OCI-LY7 (cell line): ENCODE data around the gene TMEM94. TPM values are rescaled to one million over a fixed set of nuclear protein-coding genes. Genes with fewer than 3 reads are reported as not detected.
A peak's percentile ranks its signal among the peaks of the same experiment; 100 is the strongest.

ENCODE experiments used
- BruUV-seq: library from RNA; stranded (reverse); fragments of 400-500 nt; replicated peaks from 2 replicates; lab custom pipeline; 2021; lab: Mats Ljungman, UMichigan
- CTCF ChIA-PET: fragments of 300-600 bp; sonication (Branson Sonifier 250); formaldehyde crosslinking; loops from one replicate; lab custom pipeline; 2022; ENCODE audit warnings: antibody characterized with exemption; ENCODE audit not compliant: unreplicated experiment; lab: Charles Lee
- POLR2A ChIA-PET: fragments of 300-600 bp; sonication (Branson Sonifier 250); formaldehyde crosslinking; loops from one replicate; lab custom pipeline; 2022; ENCODE audit warnings: antibody characterized with exemption; lab: Charles Lee
- DNase-seq: peaks from one replicate; pipeline ENCODE4 v3.0.0-alpha.2; 2015; ENCODE audit warnings: low spot score
- H2AFZ ChIP-seq: fragments of 200-600 bp; sonication (generic), shearing (Covaris generic); 2 replicates; pipeline ENCODE4 v1.6.1; 2014; ENCODE audit warnings: mild to moderate bottlenecking, antibody characterized with exemption, low read length, moderate library complexity
- H3K27ac ChIP-seq: fragments of 200-600 bp; sonication (generic); 2 replicates; pipeline ENCODE4 v1.5.1; 2014; ENCODE audit warnings: mixed run types, low read depth, mild to moderate bottlenecking, moderate library complexity, low read length, inconsistent platforms; ENCODE audit not compliant: poor library complexity, severe bottlenecking
- H3K36me3 ChIP-seq: fragments of 200-600 bp; sonication (generic); 2 replicates; pipeline ENCODE4 v1.6.1; 2014; ENCODE audit warnings: mild to moderate bottlenecking, antibody characterized with exemption, low read length, moderate library complexity, mixed read lengths; ENCODE audit not compliant: insufficient read depth
- H3K4me1 ChIP-seq: fragments of 200-600 bp; sonication (generic); 2 replicates; pipeline ENCODE4 v1.5.1; 2014; ENCODE audit warnings: mild to moderate bottlenecking, low read length; ENCODE audit not compliant: insufficient read depth, poor library complexity, severe bottlenecking
- H3K4me2 ChIP-seq: fragments of 200-600 bp; sonication (generic); 2 replicates; pipeline ENCODE4 v1.6.1; 2014; ENCODE audit warnings: mild to moderate bottlenecking, low read length
- H3K4me3 ChIP-seq: fragments of 200-600 bp; sonication (generic); 2 replicates; pipeline ENCODE4 v1.5.1; 2014; ENCODE audit warnings: mild to moderate bottlenecking, low read depth, low read length; ENCODE audit not compliant: poor library complexity, severe bottlenecking
- H3K79me2 ChIP-seq: fragments of 200-600 bp; sonication (generic); 2 replicates; pipeline ENCODE4 v1.6.1; 2016; ENCODE audit warnings: low read depth, mild to moderate bottlenecking, low read length, moderate library complexity, mixed read lengths; ENCODE audit not compliant: insufficient read depth
- H3K9me2 ChIP-seq: fragments of 200-600 bp; sonication (generic); 2 replicates; pipeline ENCODE4 v1.6.1; 2016; ENCODE audit warnings: mild to moderate bottlenecking, low read length, mixed read lengths; ENCODE audit not compliant: insufficient read depth
- H3K9me3 ChIP-seq: fragments of 200-600 bp; sonication (generic); 2 replicates; pipeline ENCODE4 v1.6.1; 2014; ENCODE audit warnings: mild to moderate bottlenecking, mixed run types, low read length, mixed read lengths
- H4K20me1 ChIP-seq: fragments of 200-600 bp; sonication (generic); 2 replicates; pipeline ENCODE4 v1.6.1; 2014; ENCODE audit warnings: mild to moderate bottlenecking, antibody characterized with exemption, low read length, moderate library complexity, mixed read lengths; ENCODE audit not compliant: insufficient read depth
- CTCF ChIP-seq: fragments of 200-600 bp; sonication (generic); conservative IDR thresholded peaks from 2 replicates; pipeline ENCODE4 v1.5.1; 2014; ENCODE audit warnings: mild to moderate bottlenecking, antibody characterized with exemption, low read length, moderate library complexity, mixed read lengths
- EZH2phosphoT487 ChIP-seq: fragments of 200-600 bp; sonication (generic); IDR thresholded peaks from 2 replicates; pipeline ENCODE4 v1.6.1; 2018; ENCODE audit warnings: low read depth, borderline replicate concordance, mild to moderate bottlenecking, mixed run types, antibody characterized with exemption, low read length, moderate library complexity, mixed read lengths
- intact Hi-C: fragments of 100-400 bp; cut with micrococcal nuclease; formaldehyde crosslinking; loops from one replicate; pipeline ENCODE4 v1.10.0; 2022; ENCODE audit not compliant: unreplicated experiment
- total RNA-seq, 2 experiments: library from RNA; depleted of rRNA in 1 of 2; stranded (reverse); fragments of >200 nt in 1 of 2; shearing (Covaris generic) in 1 of 2; gene quantifications; 2 replicates each; pipeline ENCODE4 v1.2.3, GENCODE V29; 2014 to 2022

TMEM94 gene
- total RNA-seq, 2 experiments from 2014 or later: 60.6 to 121 TPM

GRCh38 chr17:75517297-75517865, 60.9 kb downstream of the TMEM94 start:
- H2AFZ ChIP-seq: peak overlapping the region; percentile 71; the same call in 1 of the 2 replicates
- peak overlapping the region; percentile 82 for H3K4me2 ChIP-seq
- peak; percentile 67 for DNase-seq
- no peaks in the 10 kb centered on the region for H3K9me2 ChIP-seq
- H3K79me2 ChIP-seq: peaks cover 6% of the 10 kb centered on the region; the same call in 1 of the 2 replicates
- TF ChIP-seq EZH2phosphoT487 (no peak), CTCF (peak; percentile 51)
- BruUV-seq: no TSS peak
- peaks cover 32% of the 10 kb centered on the region for H3K36me3 ChIP-seq
- intact Hi-C loops: loop anchor here (5.0 kb wide), 2 partner anchors 50 to 230 kb away; partner anchors contain the start of gene SLC25A19
- peak overlapping the region; percentile 91 for H3K4me3 ChIP-seq
- CTCF ChIA-PET: interaction anchor here (0.6 to 1.1 kb wide), 3 partner anchors 52 to 694 kb away, joined by 3 to 4 read pairs (median 3); no protein-coding TSS in a partner anchor
- POLR2A ChIA-PET: interaction anchor here (0.7 to 1.7 kb wide), 5 partner anchors 12 to 255 kb away, joined by 3 to 4 read pairs (median 3); partner anchors contain the start of gene MIF4GD
- H3K9me3 ChIP-seq: no peaks in the 10 kb centered on the region
- H3K4me1 ChIP-seq: peaks cover 31% of the 10 kb centered on the region
- peak overlapping the region; percentile 14 for H3K27ac ChIP-seq
- peaks cover 8% of the 10 kb centered on the region; the same call in 1 of the 2 replicates for H4K20me1 ChIP-seq

GRCh38 chr17:75518201-75518600, 61.8 kb downstream of the TMEM94 start:
- BruUV-seq: no TSS peak
- intact Hi-C loops: loop anchor here (5.0 kb wide), 2 partner anchors 49 to 231 kb away; partner anchors contain the start of gene SLC25A19
- CTCF ChIA-PET: interaction anchor here (0.5 to 0.6 kb wide), 3 partner anchors 83 to 695 kb away, joined by 3 read pairs; no protein-coding TSS in a partner anchor
- Histone ChIP-seq H3K79me2 (peaks cover 6% of the 10 kb centered on the region; the same call in 1 of the 2 replicates), H3K4me3 (peak overlapping the region; percentile 91), H3K4me2 (peak overlapping the region; percentile 82), H3K4me1 (peaks cover 31% of the 10 kb centered on the region), H3K9me3 (no peaks in the 10 kb centered on the region), H3K9me2 (no peaks in the 10 kb centered on the region), H3K27ac (peak overlapping the region; percentile 7), H2AFZ (no peak overlapping the region), H3K36me3 (peaks cover 33% of the 10 kb centered on the region), H4K20me1 (peaks cover 8% of the 10 kb centered on the region; the same call in 1 of the 2 replicates)
- POLR2A ChIA-PET: interaction anchor here (0.6 to 1.7 kb wide), 3 partner anchors 21 to 940 kb away, joined by 3 to 4 read pairs (median 4); partner anchors contain the start of gene MIF4GD
- TF ChIP-seq CTCF (no peak), EZH2phosphoT487 (no peak)
- DNase-seq: peak; percentile 61
